Stimulated activated memory B cell treated with anti-CD40 and anti-IgM and Interleukin-4, amounts not matched to agents 10 μg/mL and 1 μg/mL and 100 μg/mL, for 72 hours (primary cell): ENCODE results near the gene TBL1X.
"Not testable (repeated sequence)": the region's sequence is repeated elsewhere in the genome, so short reads cannot be mapped to it uniquely, and the experiment has no call there.

ENCODE experiments used
- ATAC-seq: fragments of 150-1000 bp; cut with Tn5 transposase; 2 replicates; pipeline ENCODE4 v1.10.0; 2021
- H3K27ac Mint-ChIP-seq: one replicate; pipeline ENCODE4 v1.8.0; 2022; ENCODE audit warnings: mild to moderate bottlenecking, mixed read lengths
- H3K27me3 Mint-ChIP-seq: one replicate; pipeline ENCODE4 v1.8.0; 2022; ENCODE audit warnings: mixed read lengths
- H3K36me3 Mint-ChIP-seq: one replicate; pipeline ENCODE4 v1.8.0; 2022; ENCODE audit warnings: mixed read lengths
- H3K4me1 Mint-ChIP-seq: one replicate; pipeline ENCODE4 v1.8.0; 2022; ENCODE audit warnings: mixed read lengths
- H3K4me3 Mint-ChIP-seq: one replicate; pipeline ENCODE4 v1.8.0; 2022; ENCODE audit warnings: mild to moderate bottlenecking, moderate library complexity, mixed read lengths
- H3K9me3 Mint-ChIP-seq: one replicate; pipeline ENCODE4 v1.8.0; 2022; ENCODE audit warnings: mixed read lengths

The TBL1X gene

DNA sequence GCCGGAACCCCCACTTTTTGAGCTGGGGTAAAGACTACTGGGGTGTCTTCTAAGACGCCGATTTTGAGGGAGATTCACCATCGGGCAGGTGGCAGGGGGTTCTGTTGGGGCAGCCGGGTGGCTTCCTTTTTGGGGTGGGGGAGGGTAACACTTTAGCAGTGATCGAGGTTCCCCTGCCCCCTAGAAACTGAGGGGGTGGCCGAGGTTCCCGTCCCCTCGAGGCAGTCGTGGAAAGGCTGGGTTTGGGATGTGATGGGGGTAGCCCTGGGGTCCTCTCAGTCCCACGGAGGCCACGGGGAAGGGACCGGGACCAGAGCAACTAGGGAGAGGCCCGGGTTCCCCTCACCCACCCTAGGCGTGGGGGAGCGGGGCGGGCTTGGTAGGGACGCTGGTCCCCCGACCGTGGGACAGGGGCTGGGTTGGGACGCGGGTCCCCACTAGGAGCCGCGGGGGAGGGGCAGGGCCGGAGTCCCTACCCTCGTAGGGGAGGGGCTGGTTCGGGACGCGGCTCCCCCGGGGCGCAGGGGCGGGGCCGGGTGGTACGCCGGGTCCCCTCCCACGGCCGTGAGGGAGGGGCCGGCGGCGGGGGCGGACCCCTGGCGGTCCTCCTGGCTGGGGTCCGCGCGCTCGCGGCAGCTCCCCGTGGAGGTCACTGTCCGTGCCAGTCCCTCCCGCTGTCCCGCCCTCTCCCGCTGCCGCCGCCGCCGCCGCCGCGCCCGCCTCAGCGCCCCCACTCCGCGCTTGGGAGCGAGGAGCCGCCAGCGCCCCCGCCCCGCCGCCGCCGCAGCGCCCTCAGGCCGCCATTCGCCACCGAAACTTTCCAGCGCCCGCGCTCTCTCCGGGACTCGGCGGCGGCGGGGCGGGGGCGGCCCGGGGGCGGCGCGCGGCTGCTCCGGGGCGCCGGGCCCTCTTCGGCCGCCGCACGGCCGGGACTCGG, at the start of gene TBL1X:
Gene TBL1X, plus strand, starts transcription at position 624 of the 937 bp plus-strand sequence. CDS start 188,529 bp downstream, outside the sequence.
- Mint-ChIP-seq H3K27me3 (no peaks in the 10 kb centered on the region), H3K4me1 (peaks cover 39% of the 10 kb centered on the region), H3K4me3 (peak within 1 kb of the TSS; percentile 78), H3K36me3 (peaks cover 2% of the 10 kb centered on the region), H3K9me3 (no peaks in the 10 kb centered on the region), H3K27ac (peak within 1 kb of the TSS; percentile 73)
- peak; percentile 74 for ATAC-seq

DNA sequence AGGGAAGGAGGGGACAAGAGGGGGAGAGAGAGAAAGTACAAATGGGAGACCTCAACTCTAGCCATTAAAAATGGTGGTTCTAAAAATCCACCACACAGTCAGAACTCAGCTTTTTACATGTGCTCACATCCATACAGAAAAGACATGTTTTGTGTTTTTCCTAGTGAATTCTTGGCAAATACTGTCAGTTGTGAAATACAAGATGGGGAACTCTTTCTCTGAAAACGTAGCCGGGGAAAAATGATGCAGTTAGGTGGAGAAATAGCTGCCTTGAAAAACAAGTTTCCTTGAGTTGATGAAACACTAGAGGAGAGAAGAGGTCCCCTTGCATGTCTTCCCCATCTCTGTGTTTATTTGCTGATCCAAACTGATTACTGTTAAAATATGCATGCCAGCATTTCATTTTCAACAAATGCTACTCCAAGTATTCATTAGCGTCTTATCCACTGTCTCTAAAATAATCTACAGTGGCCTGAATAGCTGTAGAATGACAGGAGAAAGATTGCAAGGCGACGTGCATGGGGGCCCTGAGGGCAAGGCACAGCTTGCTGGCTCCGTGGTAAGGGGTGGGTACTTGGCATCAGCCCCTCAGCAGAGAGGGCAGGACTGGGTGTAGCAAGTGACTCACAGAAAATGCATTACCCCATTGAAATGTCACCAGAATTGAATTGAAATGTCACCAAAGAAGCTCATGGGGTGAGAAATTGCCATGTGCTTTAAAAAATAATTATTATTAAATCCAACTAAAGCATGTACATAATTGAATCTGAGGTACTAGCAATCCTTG, 48.1 kb upstream of the TBL1X start:
- no peaks in the 10 kb centered on the region for H3K4me1 Mint-ChIP-seq
- no peak overlapping the region for H3K4me3 Mint-ChIP-seq
- ATAC-seq, result no peak
- H3K27ac Mint-ChIP-seq, result no peak overlapping the region
- no peaks in the 10 kb centered on the region for H3K27me3 Mint-ChIP-seq
- H3K9me3 Mint-ChIP-seq, result no peaks in the 10 kb centered on the region
- H3K36me3 Mint-ChIP-seq, result no peaks in the 10 kb centered on the region

DNA sequence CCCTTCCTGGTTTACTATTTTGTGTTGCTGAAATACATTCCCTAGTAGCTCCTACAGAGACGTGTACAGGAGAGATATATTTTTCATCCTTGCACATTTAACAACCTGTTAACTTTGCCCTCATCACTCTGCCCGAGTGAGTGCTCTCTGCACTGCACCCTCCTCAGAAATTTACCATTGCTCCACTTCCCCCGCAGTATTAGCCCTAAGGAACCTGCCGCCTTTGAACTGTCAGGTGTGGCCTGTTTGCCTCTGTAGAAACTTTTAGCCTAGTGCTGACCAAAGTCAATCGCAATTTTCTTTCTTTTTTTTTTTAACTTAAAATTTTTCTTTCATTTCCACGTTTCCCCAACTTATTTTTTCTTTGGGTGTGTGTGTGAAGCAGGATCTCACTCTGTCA, 46.6 kb upstream of the TBL1X start:
- Mint-ChIP-seq H3K4me1 (no peaks in the 10 kb centered on the region), H3K36me3 (no peaks in the 10 kb centered on the region), H3K27me3 (no peaks in the 10 kb centered on the region), H3K4me3 (no peak overlapping the region), H3K9me3 (no peaks in the 10 kb centered on the region), H3K27ac (no peak overlapping the region)
- no peak for ATAC-seq

DNA sequence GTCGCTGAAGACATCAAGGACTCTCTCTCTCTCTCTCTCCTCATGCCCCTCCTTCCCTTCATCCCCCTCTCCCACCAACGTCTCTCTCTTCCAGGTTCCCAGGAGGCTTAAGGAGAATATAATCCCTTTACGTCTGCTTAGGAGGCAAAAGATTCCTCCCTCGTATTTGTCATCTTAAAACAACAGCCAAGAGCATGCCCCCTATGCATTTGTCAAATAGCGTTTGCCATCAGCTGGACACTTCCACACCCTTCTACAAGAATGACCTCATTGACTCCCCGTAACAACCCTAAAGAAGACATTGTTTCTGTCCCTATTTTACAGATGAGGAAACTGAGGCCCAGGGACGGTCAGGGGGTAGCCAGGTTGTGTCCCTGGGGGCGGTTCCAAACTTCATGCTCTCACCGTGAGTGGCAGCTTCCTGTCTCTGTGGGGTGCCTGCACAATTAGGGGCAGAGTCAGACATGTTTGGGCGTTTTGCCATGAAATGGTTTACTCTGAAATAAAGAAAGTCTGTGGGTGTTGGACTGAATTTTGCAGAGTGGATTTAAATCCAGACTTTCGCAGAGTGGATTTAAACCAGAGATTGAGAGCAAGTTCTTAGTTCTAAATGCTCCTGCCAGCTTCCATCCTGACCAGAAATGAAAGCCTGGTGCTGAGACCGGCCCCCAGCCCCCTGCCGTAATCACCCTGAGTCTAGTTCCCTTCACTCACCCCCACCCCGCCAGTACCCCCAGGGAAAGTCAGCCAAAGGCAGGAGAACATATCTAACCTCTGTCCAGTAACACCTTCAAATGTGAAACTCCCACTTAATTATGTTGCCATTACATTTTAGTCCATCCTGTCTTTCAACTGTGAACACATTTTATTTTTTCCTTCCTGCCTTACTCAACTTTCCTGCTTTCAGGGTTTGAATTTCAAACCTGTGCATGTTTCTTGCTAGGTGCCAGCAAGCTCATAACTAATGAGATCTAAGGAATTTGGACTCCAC, 44.3 kb upstream of the TBL1X start:
- no peak for ATAC-seq
- H3K27me3 Mint-ChIP-seq, result no peaks in the 10 kb centered on the region
- H3K27ac Mint-ChIP-seq, result no peak overlapping the region
- H3K4me1 Mint-ChIP-seq, result no peaks in the 10 kb centered on the region
- peaks cover 3% of the 10 kb centered on the region for H3K9me3 Mint-ChIP-seq
- peaks cover 10% of the 10 kb centered on the region for H3K36me3 Mint-ChIP-seq
- H3K4me3 Mint-ChIP-seq, result no peak overlapping the region

DNA sequence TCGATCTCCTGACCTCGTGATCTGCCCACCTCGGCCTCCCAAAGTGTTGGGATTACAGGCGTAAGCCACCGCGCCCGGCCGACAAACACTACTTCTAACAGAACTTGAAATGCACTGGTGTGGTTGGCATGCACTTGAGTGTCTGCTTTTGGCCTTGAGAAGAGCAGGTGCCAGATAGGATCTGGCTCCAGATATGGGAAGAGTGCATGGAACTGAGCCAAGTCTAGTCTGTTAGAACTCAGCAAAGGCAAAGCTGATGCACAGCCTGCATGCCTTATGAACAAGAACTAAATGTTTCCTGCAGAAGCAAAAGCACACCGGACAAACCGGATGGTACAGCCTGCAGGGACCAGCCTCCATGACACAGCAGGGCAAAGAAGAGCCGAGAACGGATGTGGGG, 35.1 kb upstream of the TBL1X start:
- no peak overlapping the region for H3K4me3 Mint-ChIP-seq
- no peaks in the 10 kb centered on the region for H3K9me3 Mint-ChIP-seq
- no peaks in the 10 kb centered on the region for H3K36me3 Mint-ChIP-seq
- ATAC-seq, result no peak
- no peaks in the 10 kb centered on the region for H3K27me3 Mint-ChIP-seq
- H3K27ac Mint-ChIP-seq, result no peak overlapping the region
- no peaks in the 10 kb centered on the region for H3K4me1 Mint-ChIP-seq

DNA sequence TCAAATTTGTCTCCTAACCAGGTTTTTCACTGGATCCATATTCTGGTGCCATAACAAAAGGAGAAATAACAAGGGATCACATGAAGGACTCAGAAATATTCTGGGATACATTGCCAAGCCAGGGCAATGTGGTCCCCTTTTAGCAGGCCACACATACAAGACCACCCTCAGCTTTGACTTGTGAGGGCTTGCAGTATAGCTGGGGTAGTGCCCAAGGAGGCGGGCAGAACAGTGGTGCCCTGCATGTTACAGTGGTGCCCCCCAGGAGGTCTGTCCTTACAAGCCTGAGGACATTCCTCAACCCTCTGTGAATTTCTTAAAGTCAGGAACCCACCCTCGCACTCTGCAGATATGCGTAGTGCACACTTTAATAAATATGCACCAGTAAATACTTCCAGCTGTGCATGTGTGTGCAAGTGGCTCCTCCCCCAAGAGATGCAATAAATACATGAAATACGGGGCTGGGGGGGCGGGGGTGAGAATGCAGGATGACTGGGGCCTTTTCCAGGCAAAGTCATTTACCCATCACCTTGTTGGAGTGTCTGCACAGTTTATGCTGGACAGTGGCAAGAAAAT, 34.4 kb upstream of the TBL1X start:
- no peak for ATAC-seq
- H3K4me1 Mint-ChIP-seq, result no peaks in the 10 kb centered on the region
- H3K4me3 Mint-ChIP-seq, result no peak overlapping the region
- H3K27ac Mint-ChIP-seq, result no peak overlapping the region
- H3K9me3 Mint-ChIP-seq, result no peaks in the 10 kb centered on the region
- H3K36me3 Mint-ChIP-seq, result no peaks in the 10 kb centered on the region
- H3K27me3 Mint-ChIP-seq, result no peaks in the 10 kb centered on the region

DNA sequence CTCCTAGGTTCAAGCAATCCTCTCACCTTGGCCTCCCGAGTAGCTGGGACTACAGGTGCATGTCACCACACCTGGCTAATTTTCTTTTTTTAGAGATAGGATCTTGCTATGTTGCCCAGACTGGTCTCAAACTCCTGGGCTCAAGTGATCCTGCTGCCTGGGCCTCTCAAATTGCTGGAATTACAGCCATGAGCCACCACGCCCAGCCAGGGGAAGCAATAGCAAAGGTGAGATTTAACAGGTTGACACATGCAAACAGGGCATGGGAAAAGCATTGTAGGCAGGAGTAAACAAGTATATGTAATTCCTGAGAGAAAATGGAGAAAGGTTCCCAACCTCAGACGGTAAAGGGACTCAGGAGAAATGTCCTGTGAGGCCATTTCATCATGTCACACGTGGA, 33.6 kb upstream of the TBL1X start:
- Mint-ChIP-seq H3K4me1 (no peaks in the 10 kb centered on the region), H3K9me3 (no peaks in the 10 kb centered on the region), H3K36me3 (no peaks in the 10 kb centered on the region), H3K4me3 (no peak overlapping the region), H3K27me3 (no peaks in the 10 kb centered on the region), H3K27ac (no peak overlapping the region)
- no peak for ATAC-seq

DNA sequence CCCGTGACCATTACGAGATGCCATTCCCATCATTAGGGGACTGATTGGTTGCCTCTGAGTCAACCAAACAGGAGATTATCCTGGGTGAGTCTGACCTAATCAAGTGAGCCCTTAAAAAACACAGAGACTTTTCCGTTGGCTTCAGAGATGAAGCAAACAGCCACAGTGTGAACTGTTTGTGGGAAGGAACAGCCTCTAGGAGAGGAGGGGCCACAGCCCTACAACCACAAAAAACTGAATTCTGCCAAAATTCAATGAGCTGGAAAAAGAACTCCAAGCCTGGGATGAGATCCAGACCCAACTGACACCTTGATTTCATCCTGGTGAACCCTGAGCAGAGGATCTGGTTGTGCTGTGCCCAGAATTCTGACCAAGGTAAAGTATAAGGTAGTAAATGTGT, 31.3 kb upstream of the TBL1X start:
- H3K4me3 Mint-ChIP-seq, result no peak overlapping the region
- no peaks in the 10 kb centered on the region for H3K36me3 Mint-ChIP-seq
- no peaks in the 10 kb centered on the region for H3K9me3 Mint-ChIP-seq
- H3K4me1 Mint-ChIP-seq, result no peaks in the 10 kb centered on the region
- no peaks in the 10 kb centered on the region for H3K27me3 Mint-ChIP-seq
- H3K27ac Mint-ChIP-seq, result no peak overlapping the region
- ATAC-seq, result no peak

DNA sequence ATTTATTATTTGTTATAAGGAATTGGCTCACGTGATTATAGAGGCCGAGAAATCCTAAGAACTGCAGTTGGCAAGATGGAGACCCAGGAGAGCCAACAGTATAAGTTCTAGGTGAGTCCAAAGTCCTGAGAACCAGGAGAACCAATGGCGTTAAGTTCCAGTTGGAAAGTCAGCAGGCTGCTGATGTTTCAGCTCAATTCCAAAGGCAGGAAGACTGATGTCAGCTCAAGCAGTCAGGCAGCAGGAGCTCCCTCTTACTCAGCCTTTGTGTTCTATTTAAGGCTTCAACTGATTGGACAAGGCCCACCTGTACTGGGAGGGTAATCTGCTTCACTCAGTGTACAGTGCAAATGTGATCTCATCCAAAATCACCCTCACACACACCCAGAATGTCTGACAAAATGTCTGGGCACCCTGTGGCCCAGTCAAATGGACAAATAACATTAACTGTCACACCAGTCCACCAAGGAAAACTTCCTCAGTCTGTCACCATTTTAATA, 30.8 kb upstream of the TBL1X start:
- Mint-ChIP-seq H3K9me3 (no peaks in the 10 kb centered on the region), H3K36me3 (no peaks in the 10 kb centered on the region), H3K4me3 (no peak overlapping the region), H3K27ac (no peak overlapping the region), H3K27me3 (no peaks in the 10 kb centered on the region), H3K4me1 (no peaks in the 10 kb centered on the region)
- ATAC-seq, result no peak

DNA sequence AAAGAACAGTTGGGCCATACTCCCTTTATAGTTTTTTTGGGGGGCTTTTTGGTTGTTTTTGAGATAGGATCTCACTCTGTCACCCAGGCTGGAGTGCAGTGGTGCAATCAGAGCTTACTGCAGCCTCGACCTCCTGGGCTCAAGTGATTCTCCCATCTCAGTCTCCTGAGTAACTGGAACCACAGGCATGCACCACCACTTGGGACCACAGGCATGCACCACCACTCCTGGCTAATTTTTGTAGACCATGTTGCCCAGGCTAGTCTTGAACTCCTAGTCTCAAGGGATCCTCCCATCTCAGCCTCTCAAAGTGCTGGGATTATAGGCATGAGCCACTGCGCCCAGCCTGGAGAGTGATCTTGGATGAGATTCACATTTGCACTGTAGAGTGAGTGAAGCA, 29.8 kb upstream of the TBL1X start:
- not testable (repeated sequence) for H3K36me3 Mint-ChIP-seq, H3K4me3 Mint-ChIP-seq, ATAC-seq, H3K27me3 Mint-ChIP-seq, H3K4me1 Mint-ChIP-seq, H3K9me3 Mint-ChIP-seq, H3K27ac Mint-ChIP-seq

DNA sequence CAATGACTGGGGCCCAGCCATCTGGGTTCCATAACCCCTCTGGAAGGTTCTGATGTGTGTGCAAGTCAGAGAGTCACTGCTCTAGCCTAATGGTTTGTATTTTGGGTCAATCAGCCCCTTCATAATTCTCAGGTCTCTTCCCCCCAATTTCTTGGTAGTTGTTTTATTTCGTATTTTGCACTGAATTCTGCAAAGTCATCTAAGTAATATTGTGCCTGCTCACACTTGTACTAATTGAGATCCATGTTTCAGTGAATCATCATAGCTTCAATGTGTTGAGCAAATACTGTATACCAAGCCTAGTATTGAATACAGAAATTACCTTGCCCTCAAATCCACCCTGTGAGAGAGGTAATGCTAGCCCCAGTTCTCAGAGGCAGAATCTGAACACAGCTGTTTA, 28.0 kb upstream of the TBL1X start:
- peaks cover 8% of the 10 kb centered on the region for H3K4me1 Mint-ChIP-seq
- no peaks in the 10 kb centered on the region for H3K9me3 Mint-ChIP-seq
- H3K27me3 Mint-ChIP-seq, result no peaks in the 10 kb centered on the region
- no peak overlapping the region for H3K4me3 Mint-ChIP-seq
- no peaks in the 10 kb centered on the region for H3K36me3 Mint-ChIP-seq
- no peak for ATAC-seq
- H3K27ac Mint-ChIP-seq, result no peak overlapping the region

DNA sequence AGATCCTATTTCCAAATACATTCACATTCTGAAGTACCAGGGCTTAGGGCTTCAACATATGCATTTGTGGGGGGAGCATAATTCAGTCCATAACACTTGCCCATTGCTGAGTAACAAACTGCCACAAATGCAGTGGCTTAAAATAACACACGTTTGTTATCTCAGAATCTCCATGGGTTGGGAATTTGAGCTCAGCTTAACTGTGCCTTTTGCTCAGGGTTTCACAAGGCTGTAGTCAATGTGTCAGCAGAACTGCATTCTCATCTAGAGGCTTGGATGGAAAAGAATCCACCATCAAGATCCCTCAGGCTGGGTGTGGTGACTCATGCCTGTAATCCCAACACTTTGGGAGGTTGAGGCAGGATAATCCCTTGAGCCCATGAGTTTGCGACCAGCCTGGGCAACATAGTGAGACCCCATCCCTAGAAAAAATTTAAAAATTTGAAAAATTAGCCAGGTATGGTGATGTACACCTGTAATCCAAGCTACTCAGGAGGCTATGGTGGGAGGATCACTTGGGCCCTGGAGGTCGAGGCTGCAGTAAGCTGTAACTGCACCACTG, 25.8 kb upstream of the TBL1X start:
- H3K36me3 Mint-ChIP-seq, result no peaks in the 10 kb centered on the region
- no peak overlapping the region for H3K27ac Mint-ChIP-seq
- H3K27me3 Mint-ChIP-seq, result no peaks in the 10 kb centered on the region
- H3K4me1 Mint-ChIP-seq, result peaks cover 8% of the 10 kb centered on the region
- no peak for ATAC-seq
- H3K4me3 Mint-ChIP-seq, result no peak overlapping the region
- no peaks in the 10 kb centered on the region for H3K9me3 Mint-ChIP-seq

DNA sequence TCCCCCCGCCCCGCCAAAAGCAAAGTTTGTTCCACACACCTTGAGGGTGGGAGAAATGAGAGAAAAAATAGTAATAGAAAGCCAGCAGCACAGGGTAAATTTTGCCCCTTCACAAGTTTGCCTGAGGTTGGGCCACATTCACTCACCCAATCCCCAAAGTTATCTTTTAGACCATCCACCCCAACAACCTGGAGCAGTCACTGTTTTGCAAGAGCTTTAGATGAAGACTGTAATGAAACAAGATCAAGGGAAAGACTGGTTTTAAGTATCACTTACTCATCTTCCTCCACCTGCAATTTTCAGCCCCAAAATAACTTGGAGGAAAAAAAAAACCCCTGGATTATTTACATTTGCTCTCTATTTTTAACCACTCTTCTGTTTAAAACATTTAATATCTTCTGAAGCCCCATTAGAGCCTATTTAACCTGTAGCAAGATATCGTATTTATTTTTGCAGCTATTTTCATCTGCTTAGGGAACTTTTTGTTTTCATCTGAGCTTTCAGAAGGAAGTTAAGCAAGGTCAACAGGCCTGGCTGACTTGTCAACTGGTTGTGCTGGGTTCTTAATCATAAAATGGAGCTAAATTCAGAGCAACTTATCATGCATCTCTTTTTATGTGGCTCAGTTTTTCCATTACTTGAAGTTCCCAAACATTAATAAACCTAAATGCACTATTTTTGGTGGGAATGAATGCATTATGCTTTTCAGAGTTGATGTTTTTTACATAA, 24.6 kb upstream of the TBL1X start:
- Mint-ChIP-seq H3K36me3 (no peaks in the 10 kb centered on the region), H3K27ac (no peak overlapping the region), H3K4me3 (no peak overlapping the region), H3K27me3 (no peaks in the 10 kb centered on the region), H3K9me3 (no peaks in the 10 kb centered on the region), H3K4me1 (peaks cover 18% of the 10 kb centered on the region)
- no peak for ATAC-seq

DNA sequence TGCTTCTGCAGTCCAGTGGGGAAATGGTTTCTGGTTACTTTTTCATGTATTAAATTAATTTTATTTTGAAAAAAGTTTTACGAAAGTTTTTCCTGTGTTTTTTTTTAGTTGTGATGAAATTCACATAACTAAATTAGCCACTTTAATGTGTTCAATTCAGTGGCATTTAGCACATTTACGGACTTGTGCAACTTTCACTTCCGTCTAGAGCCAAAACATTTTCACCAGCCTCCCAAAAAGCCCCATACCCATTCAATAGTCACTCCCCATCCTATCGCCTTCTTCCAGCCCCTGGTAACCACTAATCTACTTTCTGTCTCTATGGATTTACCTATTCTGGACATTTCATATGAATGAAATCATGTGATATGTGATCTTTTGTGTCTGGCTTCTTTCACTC, 22.8 kb upstream of the TBL1X start:
- Mint-ChIP-seq H3K27ac (no peak overlapping the region), H3K36me3 (no peaks in the 10 kb centered on the region), H3K9me3 (no peaks in the 10 kb centered on the region), H3K27me3 (no peaks in the 10 kb centered on the region), H3K4me3 (no peak overlapping the region), H3K4me1 (peaks cover 19% of the 10 kb centered on the region)
- no peak for ATAC-seq
